NCI-H526 treated with DMSO at 0.1 percent for 48 hours (cell line): ENCODE data around the gene SBF2.

ENCODE experiments used
- DNase-seq: peaks from one replicate; lab custom pipeline; 2025; lab: John Stamatoyannopoulos, UW

Gene SBF2

GRCh38 chr11:9772218-9772617 is 521.8 kb downstream of the SBF2 start:
- no peak for DNase-seq

- DNase-seq: no peak
Observed at GRCh38 chr11:9771071-9771511, 522.9 kb downstream of the SBF2 start.

GRCh38 chr11:9769621-9770020 is 524.4 kb downstream of the SBF2 start:
- no peak for DNase-seq

GRCh38 chr11:9765320-9766101 is 528.5 kb downstream of the SBF2 start:
- DNase-seq: no peak

GRCh38 chr11:9763301-9763700 is 530.7 kb downstream of the SBF2 start:
- no peak for DNase-seq

GRCh38 chr11:9762531-9762930 is 531.5 kb downstream of the SBF2 start:
- DNase-seq: no peak

- DNase-seq: no peak
Observed at GRCh38 chr11:9761441-9761945, 532.5 kb downstream of the SBF2 start.

GRCh38 chr11:9760193-9760575 is 533.8 kb downstream of the SBF2 start:
- DNase-seq: no peak

GRCh38 chr11:9759519-9760192 is 534.4 kb downstream of the SBF2 start:
- DNase-seq: peak; percentile 74

GRCh38 chr11:9758637-9759518 is 535.1 kb downstream of the SBF2 start:
- no peak for DNase-seq

- peak; percentile 52 for DNase-seq
Observed at GRCh38 chr11:9757809-9758636, 536.0 kb downstream of the SBF2 start.

GRCh38 chr11:9756878-9757277 is 537.1 kb downstream of the SBF2 start:
- DNase-seq: no peak

- no peak for DNase-seq
Observed at GRCh38 chr11:9756461-9756860, 537.6 kb downstream of the SBF2 start.

GRCh38 chr11:9755561-9756185 is 538.3 kb downstream of the SBF2 start:
- DNase-seq: no peak

GRCh38 chr11:9754010-9754471 is 540.0 kb downstream of the SBF2 start:
- no peak for DNase-seq

GRCh38 chr11:9753021-9753420 is 541.0 kb downstream of the SBF2 start:
- DNase-seq: no peak

GRCh38 chr11:9752091-9752490 is 541.9 kb downstream of the SBF2 start:
- DNase-seq: no peak

- no peak for DNase-seq
Observed at GRCh38 chr11:9750551-9750950, 543.5 kb downstream of the SBF2 start.

GRCh38 chr11:9748361-9748970 is 545.6 kb downstream of the SBF2 start:
- DNase-seq: peak; percentile 78

GRCh38 chr11:9747828-9748227 is 546.2 kb downstream of the SBF2 start:
- DNase-seq: no peak
